SK-N-SH (cell line): ENCODE data around the gene MYO1D.

ENCODE experiments used
- CHD2 ChIP-seq: fragments of 150-350 bp; IDR thresholded peaks from 2 replicates; pipeline ENCODE4 v1.6.1; 2018; ENCODE audit warnings: low read length; ENCODE audit not compliant: partially characterized antibody
- CTCF ChIP-seq: fragments of 200-600 bp; sonication (generic); IDR thresholded peaks from 2 replicates; pipeline ENCODE4 v1.6.1; 2017; ENCODE audit warnings: antibody characterized with exemption, mild to moderate bottlenecking, moderate library complexity
- ELF1 ChIP-seq: IDR thresholded peaks from 2 replicates; pipeline ENCODE4 v1.4.0; 2012
- EZH2phosphoT487 ChIP-seq: fragments of 200-600 bp; sonication (generic); IDR thresholded peaks from 2 replicates; pipeline ENCODE4 v1.6.1; 2017; ENCODE audit warnings: low read depth, mixed run types, mild to moderate bottlenecking, antibody characterized with exemption, moderate library complexity, borderline replicate concordance
- MAX ChIP-seq: IDR thresholded peaks from 2 replicates; pipeline ENCODE4 v1.4.0; 2012; ENCODE audit warnings: low read depth
- MEF2A ChIP-seq: IDR thresholded peaks from 2 replicates; pipeline ENCODE4 v1.4.0; 2012; ENCODE audit warnings: low read depth, borderline replicate concordance
- MXI1 ChIP-seq: IDR thresholded peaks from 2 replicates; pipeline ENCODE4 v1.6.1; 2012; ENCODE audit warnings: mild to moderate bottlenecking, low read depth, low read length, improper control_type of control experiment
- NFIC ChIP-seq: IDR thresholded peaks from 2 replicates; pipeline ENCODE4 v1.4.0; 2012; ENCODE audit warnings: borderline replicate concordance
- PBX3 ChIP-seq: IDR thresholded peaks from 2 replicates; pipeline ENCODE4; 2012
- POLR2AphosphoS5 ChIP-seq: IDR thresholded peaks from 2 replicates; pipeline ENCODE4 v1.6.1; 2012; ENCODE audit warnings: low read depth, low read length
- SIN3A ChIP-seq: IDR thresholded peaks from 2 replicates; pipeline ENCODE4 v1.6.1; 2012; ENCODE audit warnings: low read depth, mild to moderate bottlenecking, low read length, moderate library complexity, borderline replicate concordance
- SMC3 ChIP-seq: IDR thresholded peaks from 2 replicates; pipeline ENCODE4 v1.6.1; 2012; ENCODE audit warnings: low read depth, low read length, improper control_type of control experiment
- TAF1 ChIP-seq: IDR thresholded peaks from 2 replicates; pipeline ENCODE4 v1.6.1; 2012; ENCODE audit warnings: low read depth, mild to moderate bottlenecking, low read length, moderate library complexity, borderline replicate concordance
- TCF12 ChIP-seq: IDR thresholded peaks from 2 replicates; pipeline ENCODE4 v1.4.0; 2012

- TF ChIP-seq CTCF (no peak), MXI1 (no peak), POLR2AphosphoS5 (no peak), PBX3 (no peak), SIN3A (no peak), TCF12 (no peak), MAX (no peak), EZH2phosphoT487 (no peak), MEF2A (no peak), ELF1 (no peak), CHD2 (no peak), NFIC (no peak), SMC3 (no peak), TAF1 (no peak)
Measured at GRCh38 chr17:32917081-32917480, 40.2 kb upstream of the MYO1D start.
